NB4 (cell line): ENCODE measurements around the gene FTCD.
A peak's percentile ranks its signal among the peaks of the same experiment; 100 is the strongest.
"Not testable (repeated sequence)": the region's sequence is repeated elsewhere in the genome, so short reads cannot be mapped to it uniquely, and the experiment has no call there.

ENCODE experiments used
- DNase-seq: peaks from one replicate; pipeline ENCODE4 v3.0.0; 2010; ENCODE audit warnings: low read depth
- H3K4me3 ChIP-seq: one replicate; pipeline ENCODE4 v1.5.1; 2011; ENCODE audit warnings: mild to moderate bottlenecking, low read depth, low read length, moderate library complexity
- CTCF ChIP-seq: IDR thresholded peaks from one replicate; pipeline ENCODE4 v1.5.1; 2012; ENCODE audit warnings: low read depth, low read length
- MAX ChIP-seq: IDR thresholded peaks from 2 replicates; pipeline ENCODE4 v1.6.1; 2011; ENCODE audit warnings: low read depth, low read length
- MYC ChIP-seq: IDR thresholded peaks from 2 replicates; pipeline ENCODE4 v1.6.1; 2011; ENCODE audit warnings: low read depth, low read length
- POLR2A ChIP-seq: IDR thresholded peaks from 2 replicates; pipeline ENCODE4 v1.6.1; 2011; ENCODE audit warnings: mild to moderate bottlenecking; ENCODE audit not compliant: insufficient read length; ENCODE audit errors: extremely low read depth

FTCD gene

GRCh38 chr21:46183910-46184624 is 28.7 kb upstream of the FTCD start, which contains the start of gene SPATC1L:
TSS of gene SPATC1L (minus strand) at chr21:46184459. CDS start at chr21:46182816, 1,643 bp downstream.
- no peak within 1 kb of the TSS for H3K4me3 ChIP-seq
- DNase-seq = peak; percentile 62
- TF ChIP-seq MYC (no peak), MAX (no peak), CTCF (no peak), POLR2A (no peak)

- DNase-seq = peak; percentile 72
- H3K4me3 ChIP-seq = not testable (repeated sequence)
These were observed 28.0 kb upstream of the FTCD start for GRCh38 chr21:46183337-46183909.

GRCh38 chr21:46182548-46183336 is 27.4 kb upstream of the FTCD start:
- no peak overlapping the region for H3K4me3 ChIP-seq
- DNase-seq = no peak
- TF ChIP-seq POLR2A (no peak), MYC (no peak), CTCF (no peak), MAX (no peak)

- no peak overlapping the region for H3K4me3 ChIP-seq
- no peak for DNase-seq
- TF ChIP-seq MYC (no peak), MAX (no peak), POLR2A (no peak), CTCF (no peak)
These were observed 26.7 kb upstream of the FTCD start for GRCh38 chr21:46181953-46182547.

- no peak overlapping the region for H3K4me3 ChIP-seq
- DNase-seq = no peak
- TF ChIP-seq MYC (no peak), MAX (no peak), POLR2A (no peak), CTCF (no peak)
These were observed 26.1 kb upstream of the FTCD start for GRCh38 chr21:46181436-46181835.
